Measurements from ENCODE around the gene OR10G2.
"Not testable (repeated sequence)": the region's sequence is repeated elsewhere in the genome, so short reads cannot be mapped to it uniquely, and the experiment has no call there.

OR10G2 gene

GRCh38 chr14:21612324-21612723 is 22.4 kb downstream of the OR10G2 start:
- DNase-seq (ENCODE audit: insufficient read length, low spot score) (no peak), FAIRE-seq (no peak)

GRCh38 chr14:21602181-21602580 is 32.6 kb downstream of the OR10G2 start:
- not testable (repeated sequence) for DNase-seq (ENCODE audit: insufficient read length, low spot score); FAIRE-seq

More at GRCh38 chr14:21612324-21612723, 22.4 kb downstream of the OR10G2 start:
- TF ChIP-seq SPI1 (IDR thresholded peaks at IDR 0.05; ENCODE audit: low read depth, low read length) (no peak), POU2F2 (IDR thresholded peaks at IDR 0.05; ENCODE audit: low read depth, low read length) (no peak), PAX5 (IDR thresholded peaks at IDR 0.05; ENCODE audit: insufficient read depth, low read length, severe bottlenecking) (no peak), POLR2A (IDR thresholded peaks at IDR 0.05; ENCODE audit: low read depth, low read length) (no peak), POLR2AphosphoS5 (IDR thresholded peaks at IDR 0.05; ENCODE audit: low read depth, low read length) (no peak), TAF1 (IDR thresholded peaks at IDR 0.05; ENCODE audit: low read depth, low read length) (no peak)

- FAIRE-seq (no peak), DNase-seq (ENCODE audit: insufficient read length, low spot score) (no peak)
- TF ChIP-seq POLR2A (IDR thresholded peaks at IDR 0.05; ENCODE audit: low read depth, low read length), result no peak
Measured at GRCh38 chr14:21589317-21589716, 45.4 kb downstream of the OR10G2 start.

Measured in GM12891 (cell line).